OCI-LY7 (cell line): Measurements from ENCODE around the gene SMIM21.

Source experiments
- EZH2phosphoT487 ChIP-seq: fragments of 200-600 bp; sonication (generic); IDR thresholded peaks from 2 replicates; pipeline ENCODE4 v1.6.1; 2018; ENCODE audit warnings: low read depth, borderline replicate concordance, mild to moderate bottlenecking, mixed run types, antibody characterized with exemption, low read length, moderate library complexity, mixed read lengths
- TF ChIP-seq, protein P1 (sequence below): fragments of 200-600 bp; sonication (generic); conservative IDR thresholded peaks from 2 replicates; pipeline ENCODE4 v1.5.1; 2014; ENCODE audit warnings: mild to moderate bottlenecking, antibody characterized with exemption, low read length, moderate library complexity, mixed read lengths

DNA sequence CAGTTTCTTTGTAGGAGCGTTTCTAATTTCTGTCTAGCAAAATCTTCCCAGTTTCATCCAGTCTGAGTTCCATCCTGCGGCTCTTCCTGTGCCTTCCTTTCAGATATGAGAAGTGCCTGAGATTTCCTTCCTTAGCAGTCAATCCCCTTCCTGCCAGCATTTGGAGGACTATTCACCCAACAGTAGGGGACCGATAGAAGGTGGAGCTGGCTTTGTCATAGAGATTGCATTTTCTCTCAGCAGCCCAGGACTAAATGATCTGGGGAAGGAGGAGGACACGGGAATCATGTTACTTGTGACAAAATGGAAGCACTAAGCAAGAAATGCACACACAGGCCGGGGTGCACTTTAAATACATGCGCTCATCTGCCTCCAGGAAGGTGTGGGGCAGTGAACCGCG, 5.6 kb upstream of the SMIM21 start:
- TF ChIP-seq, protein P1, sequence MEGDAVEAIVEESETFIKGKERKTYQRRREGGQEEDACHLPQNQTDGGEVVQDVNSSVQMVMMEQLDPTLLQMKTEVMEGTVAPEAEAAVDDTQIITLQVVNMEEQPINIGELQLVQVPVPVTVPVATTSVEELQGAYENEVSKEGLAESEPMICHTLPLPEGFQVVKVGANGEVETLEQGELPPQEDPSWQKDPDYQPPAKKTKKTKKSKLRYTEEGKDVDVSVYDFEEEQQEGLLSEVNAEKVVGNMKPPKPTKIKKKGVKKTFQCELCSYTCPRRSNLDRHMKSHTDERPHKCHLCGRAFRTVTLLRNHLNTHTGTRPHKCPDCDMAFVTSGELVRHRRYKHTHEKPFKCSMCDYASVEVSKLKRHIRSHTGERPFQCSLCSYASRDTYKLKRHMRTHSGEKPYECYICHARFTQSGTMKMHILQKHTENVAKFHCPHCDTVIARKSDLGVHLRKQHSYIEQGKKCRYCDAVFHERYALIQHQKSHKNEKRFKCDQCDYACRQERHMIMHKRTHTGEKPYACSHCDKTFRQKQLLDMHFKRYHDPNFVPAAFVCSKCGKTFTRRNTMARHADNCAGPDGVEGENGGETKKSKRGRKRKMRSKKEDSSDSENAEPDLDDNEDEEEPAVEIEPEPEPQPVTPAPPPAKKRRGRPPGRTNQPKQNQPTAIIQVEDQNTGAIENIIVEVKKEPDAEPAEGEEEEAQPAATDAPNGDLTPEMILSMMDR = no peak
- no peak for TF ChIP-seq EZH2phosphoT487
